Transverse colon (tissue), 4 donors: ENCODE data around the gene BACE1. TPM values are rescaled to one million over a fixed set of nuclear protein-coding genes. Genes with fewer than 3 reads are reported as not detected.

ENCODE experiments used
- DNase-seq: peaks from one replicate; pipeline ENCODE4 v3.0.0-alpha.2; 2019
- H3K27ac ChIP-seq, 4 donors: fragments of 200-600 bp; sonication (generic); 2 replicates each; pipeline ENCODE4 v1.5.1; 2016 to 2018; ENCODE audit warnings: inconsistent platforms in 4 of 4
- H3K27me3 ChIP-seq: fragments of 200-600 bp; sonication (generic); 2 replicates; pipeline ENCODE4 v1.5.1; 2017; ENCODE audit warnings: inconsistent platforms
- H3K36me3 ChIP-seq, 4 donors: fragments of 200-600 bp; sonication (generic); 2 replicates each; pipeline ENCODE4 v1.5.1; 2017 to 2019; ENCODE audit warnings: inconsistent platforms in 4 of 4
- H3K4me1 ChIP-seq, 4 donors: fragments of 200-600 bp; sonication (generic); 2 replicates each; pipeline ENCODE4 v1.5.1; 2017 to 2020; ENCODE audit warnings: inconsistent platforms in 4 of 4
- H3K4me3 ChIP-seq, 4 donors: fragments of 200-600 bp; sonication (generic); 1 replicate in 1 of 4; 2 replicates in 3 of 4; pipeline versions ENCODE4 v1.5.1 to v1.6.1; 2017 to 2019; ENCODE audit warnings: inconsistent platforms in 4 of 4
- H3K9me3 ChIP-seq, 2 donors: fragments of 200-600 bp; sonication (generic); 2 replicates each; pipeline ENCODE4 v1.5.1; 2017 to 2019; ENCODE audit warnings: inconsistent platforms in 2 of 2
- CTCF ChIP-seq, 5 experiments: fragments of 200-600 bp in 3 of 5; fragments of 450-650 bp in 2 of 5; sonication (generic) in 3 of 5; IDR thresholded peaks; 1 replicate in 2 of 5; 2 replicates in 3 of 5; pipeline ENCODE4 v1.5.1; 2016 to 2017; ENCODE audit warnings: antibody characterized with exemption in 5 of 5, inconsistent platforms in 3 of 5, mild to moderate bottlenecking in 2 of 5, moderate library complexity in 1 of 5
- EP300 ChIP-seq: sonication (generic); formaldehyde crosslinking; IDR thresholded peaks from one replicate; pipeline ENCODE4 v1.6.1; 2017; ENCODE audit warnings: antibody characterized with exemption, low read depth
- POLR2A ChIP-seq: fragments of 450-650 bp; IDR thresholded peaks from one replicate; pipeline ENCODE4 v1.6.1; 2016; ENCODE audit warnings: antibody characterized with exemption, mild to moderate bottlenecking, moderate library complexity
- POLR2AphosphoS5 ChIP-seq, 3 donors: sonication (generic); formaldehyde crosslinking; IDR thresholded peaks; one replicate each; pipeline ENCODE4 v1.6.1; 2016; ENCODE audit warnings: antibody characterized with exemption in 3 of 3
- WGBS, 2 donors: methylation state at CpG; one replicate each; pipeline ENCODE4 v1.1.5; 2018; ENCODE audit warnings: low coverage in 1 of 2; 5-methylcytosine and 5-hydroxymethylcytosine counted together
- in situ Hi-C, 4 donors: fragments of 200-750 bp; cut with MboI; loops; one replicate each; pipeline versions ENCODE4 v1.15.0 to v1.15.1; 2017; ENCODE audit warnings: low sequenced_read_pairs in 3 of 4, low pct_ligation_motif_present in 1 of 4, low pct_unique_long_range_greater_than_20kb in 1 of 4
- intact Hi-C: fragments of 100-400 bp; cut with DNase I; formaldehyde crosslinking; loops from one replicate; pipeline ENCODE4 v1.15.1; 2023; ENCODE audit warnings: low total_unique reads
- total RNA-seq, 4 donors: library from RNA; depleted of rRNA; stranded (reverse); fragments of >200 nt; gene quantifications; one replicate each; pipeline ENCODE4 v1.1.0, GENCODE V29; 2016

Gene BACE1
- total RNA-seq, 4 donors from 2014 or later = 6.0 to 6.7 (median 6.5) TPM

GRCh38 chr11:117303646-117304315 is 12.3 kb downstream of the BACE1 start:
- in situ Hi-C loops (no loop called here), intact Hi-C loops (no loop called here)
- Histone ChIP-seq H3K9me3 (no peaks in the 10 kb centered on the region), H3K4me3 (no peak overlapping the region), H3K27ac (no peak overlapping the region), H3K36me3 (no peaks in the 10 kb centered on the region), H3K27me3 (no peaks in the 10 kb centered on the region), H3K4me1 (peaks cover 0 to 11% (median 2%) of the 10 kb centered on the region in 4 donors)
- TF ChIP-seq EP300 = no peak
- TF ChIP-seq CTCF (IDR thresholded peaks at IDR 0.05) = no peak
- no peak for TF ChIP-seq POLR2A
- no peak for TF ChIP-seq POLR2AphosphoS5 (IDR thresholded peaks at IDR 0.05)
- 89 to 91% methylated on average over 1 to 5 of the region's 5 CpGs for WGBS, 2 donors
- DNase-seq = no peak

GRCh38 chr11:117303101-117303500 is 13.0 kb downstream of the BACE1 start:
- no peaks in the 10 kb centered on the region for H3K9me3 ChIP-seq
- intact Hi-C loops = no loop called here
- no peaks in the 10 kb centered on the region for H3K27me3 ChIP-seq
- DNase-seq = no peak
- H3K4me1 ChIP-seq = peaks cover 0 to 11% (median 2%) of the 10 kb centered on the region in 4 donors
- TF ChIP-seq EP300 (no peak), POLR2A (no peak), CTCF (IDR thresholded peaks at IDR 0.05) (no peak), POLR2AphosphoS5 (IDR thresholded peaks at IDR 0.05) (no peak)
- 54% methylated on average over 4 of the region's 4 CpGs; no CpG with 5 or more reads in 1 of the 2 donors for WGBS, 2 donors
- in situ Hi-C loops = no loop called here
- H3K36me3 ChIP-seq = no peaks in the 10 kb centered on the region
- no peak overlapping the region for H3K27ac ChIP-seq
- H3K4me3 ChIP-seq = no peak overlapping the region

GRCh38 chr11:117302228-117302627 is 13.8 kb downstream of the BACE1 start:
- in situ Hi-C loops = no loop called here
- WGBS, 2 donors = 87 to 92% methylated on average over 3 to 7 of the region's 7 CpGs
- no peaks in the 10 kb centered on the region for H3K27me3 ChIP-seq

GRCh38 chr11:117300773-117301172 is 15.3 kb downstream of the BACE1 start:
- TF ChIP-seq EP300 = no peak
- no peak for TF ChIP-seq POLR2AphosphoS5 (IDR thresholded peaks at IDR 0.05)
- TF ChIP-seq POLR2A = no peak
- TF ChIP-seq CTCF (IDR thresholded peaks at IDR 0.05) = no peak
- Histone ChIP-seq H3K36me3 (no peaks in the 10 kb centered on the region), H3K4me3 (no peak overlapping the region), H3K27me3 (no peaks in the 10 kb centered on the region), H3K27ac (no peak overlapping the region), H3K9me3 (no peaks in the 10 kb centered on the region), H3K4me1 (peaks cover 0 to 11% (median 2%) of the 10 kb centered on the region in 4 donors)
- 57 to 65% methylated on average over 5 of the region's 5 CpGs for WGBS, 2 donors
- in situ Hi-C loops (no loop called here), intact Hi-C loops (no loop called here)
- DNase-seq = no peak

More at GRCh38 chr11:117302228-117302627, 13.8 kb downstream of the BACE1 start:
- Histone ChIP-seq H3K36me3 (no peaks in the 10 kb centered on the region), H3K4me1 (peaks cover 0 to 11% (median 2%) of the 10 kb centered on the region in 4 donors), H3K27ac (no peak overlapping the region), H3K9me3 (no peaks in the 10 kb centered on the region), H3K4me3 (no peak overlapping the region)
- intact Hi-C loops = no loop called here
- no peak for TF ChIP-seq POLR2AphosphoS5 (IDR thresholded peaks at IDR 0.05)
- TF ChIP-seq CTCF (IDR thresholded peaks at IDR 0.05) = no peak
- no peak for TF ChIP-seq POLR2A
- TF ChIP-seq EP300 = no peak
- DNase-seq = no peak
